PFSK-1 (cell line): Measurements from ENCODE around the gene TRIP11.

Source experiments
- POLR2AphosphoS5 ChIP-seq: IDR thresholded peaks from 2 replicates; pipeline ENCODE4 v1.6.1; 2012; ENCODE audit warnings: low read depth, mild to moderate bottlenecking, control low read depth, low read length, moderate library complexity
- REST ChIP-seq, 2 experiments: IDR thresholded peaks; 2 replicates each; pipeline versions ENCODE4 v1.6.1 to v1.8.0; 2011 to 2012; ENCODE audit warnings: low read depth in 2 of 2, low read length in 2 of 2, control low read depth in 1 of 2, inconsistent platforms in 1 of 2, mild to moderate bottlenecking in 1 of 2, moderate library complexity in 1 of 2; ENCODE audit not compliant: insufficient read depth in 1 of 2

GRCh38 chr14:91953170-91953985, 86.5 kb downstream of the TRIP11 start:
- TF ChIP-seq REST (IDR thresholded peaks at IDR 0.05; ENCODE audit: insufficient read depth in 1 of 2, low read depth in 2 of 2, low read length in 2 of 2) (no peak), POLR2AphosphoS5 (no peak)
